A549 (cell line): ENCODE results near the gene ALDH7A1.

Source experiments
- CHD2 ChIP-seq: fragments of 150-350 bp; IDR thresholded peaks from 2 replicates; pipeline ENCODE4 v1.6.1; 2014; ENCODE audit warnings: low read length; ENCODE audit not compliant: partially characterized antibody
- CTCF ChIP-seq: fragments of >200 bp; sonication (Bioruptor Twin); formaldehyde crosslinking; IDR thresholded peaks from 3 replicates; pipeline ENCODE4 v1.5.1; 2016
- HMGXB4 ChIP-seq: fragments of 250-450 bp; sonication (Bioruptor Pico); IDR thresholded peaks from 2 replicates; pipeline ENCODE4 v1.5.0; 2021; ENCODE audit warnings: mild to moderate bottlenecking, moderate library complexity, borderline replicate concordance
- HOXB5 ChIP-seq: fragments of 250-450 bp; sonication (Bioruptor Pico); IDR thresholded peaks from 2 replicates; pipeline ENCODE4 v1.5.0; 2020; ENCODE audit warnings: mild to moderate bottlenecking, moderate library complexity
- JUNB ChIP-seq: fragments of >200 bp; sonication (Bioruptor Twin); formaldehyde crosslinking; IDR thresholded peaks from 2 replicates; pipeline ENCODE4 v1.6.1; 2016
- MAX ChIP-seq: IDR thresholded peaks from 2 replicates; pipeline ENCODE4 v1.6.1; 2012
- MAZ ChIP-seq: fragments of 150-350 bp; IDR thresholded peaks from 2 replicates; pipeline ENCODE4 v1.6.1; 2014; ENCODE audit warnings: antibody characterized with exemption, low read depth, low read length, borderline replicate concordance
- REST ChIP-seq: fragments of 200-600 bp; sonication (generic); IDR thresholded peaks from 2 replicates; pipeline ENCODE4 v1.6.1; 2016; ENCODE audit warnings: antibody characterized with exemption, mild to moderate bottlenecking, moderate library complexity
- RNF2 ChIP-seq: fragments of 200-600 bp; sonication (generic); IDR thresholded peaks from 2 replicates; pipeline ENCODE4 v1.6.1; 2016; ENCODE audit warnings: low read depth, mild to moderate bottlenecking, antibody characterized with exemption, moderate library complexity, borderline replicate concordance
- SMC3 ChIP-seq: fragments of >200 bp; sonication (Bioruptor Twin); formaldehyde crosslinking; IDR thresholded peaks from 3 replicates; pipeline ENCODE4 v1.6.1; 2018; ENCODE audit warnings: inconsistent platforms

GRCh38 chr5:126544087-126544740 lies 50.8 kb downstream of the ALDH7A1 start:
- no peak for TF ChIP-seq REST
- TF ChIP-seq CTCF: peak; percentile 54
- no peak for TF ChIP-seq MAZ
- TF ChIP-seq SMC3: peak; percentile 50; the same call in 2 of the 3 replicates
- no peak for TF ChIP-seq CHD2
- no peak for TF ChIP-seq RNF2
- no peak for TF ChIP-seq JUNB
- TF ChIP-seq HMGXB4: no peak
- TF ChIP-seq MAX: no peak
- TF ChIP-seq HOXB5 (CRISPR knock-in tag): no peak
